Measurements from ENCODE around the gene SGSM2. TPM values are rescaled to one million over a fixed set of nuclear protein-coding genes. Genes with fewer than 3 reads are reported as not detected.

The SGSM2 gene
- polyA plus RNA-seq, 1 experiment = 43.6 TPM

DNA sequence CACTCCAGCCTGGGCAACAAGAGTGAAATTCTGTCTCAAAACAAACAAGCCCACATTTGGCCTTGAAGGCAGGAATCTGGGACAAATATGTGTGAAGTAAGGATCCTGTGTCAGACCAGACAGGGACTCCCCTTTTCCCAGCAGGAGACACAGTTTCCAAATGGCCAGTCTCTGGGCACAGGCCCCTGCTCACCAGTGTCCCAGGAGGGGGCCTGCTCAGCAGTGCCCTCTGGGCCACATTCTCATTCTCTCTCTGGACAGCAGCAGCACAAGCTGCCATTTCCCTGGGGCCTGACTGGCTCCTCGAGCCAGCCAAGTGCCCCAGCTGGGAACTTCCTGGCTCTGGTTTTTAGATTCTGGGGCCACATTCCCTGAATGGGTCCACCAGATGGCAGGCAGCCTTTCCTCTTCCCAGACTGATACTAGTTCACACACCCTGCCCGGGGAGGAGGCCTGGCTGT lies 75.3 kb downstream of the SGSM2 start:
- H3K36me3 ChIP-seq (ENCODE audit: control insufficient read depth, insufficient read depth, low read length) = peaks cover 2% of the 10 kb centered on the region; the same call in 1 of the 2 replicates
- H3K27me3 ChIP-seq (ENCODE audit: control insufficient read depth, insufficient read depth, low read length) = no peaks in the 10 kb centered on the region
- ChIA-PET POLR2A (no interaction called here), CTCF (interaction anchor here (1.3 to 10.3 kb wide), 4 partner anchors 28 to 168 kb away, joined by 3 to 356 read pairs (median 4); partner anchors contain the start of gene SMG6)
- TF ChIP-seq CTCF (IDR thresholded peaks at IDR 0.05; ENCODE audit: insufficient read depth, low read depth, low read length) = peak; percentile 43; the same call in 1 of the 2 replicates
- DNase-seq (ENCODE audit: low read depth) = no peak
- no peak overlapping the region for H3K4me3 ChIP-seq (ENCODE audit: low read depth, low read length)

GRCh38 chr17:2414446-2415064 lies 77.3 kb downstream of the SGSM2 start:
- no peak for TF ChIP-seq CTCF (IDR thresholded peaks at IDR 0.05; ENCODE audit: insufficient read depth, low read depth, low read length)
- Histone ChIP-seq H3K36me3 (ENCODE audit: control insufficient read depth, insufficient read depth, low read length) (peaks cover 6% of the 10 kb centered on the region; the same call in 1 of the 2 replicates), H3K4me3 (ENCODE audit: low read depth, low read length) (no peak overlapping the region), H3K27me3 (ENCODE audit: control insufficient read depth, insufficient read depth, low read length) (no peaks in the 10 kb centered on the region)
- DNase-seq (ENCODE audit: low read depth) = no peak
- ChIA-PET CTCF (interaction anchor here (3.7 to 10.3 kb wide), 2 partner anchors 30 to 170 kb away, joined by 9 to 356 read pairs; no protein-coding TSS in a partner anchor), POLR2A (no interaction called here)

- Histone ChIP-seq H3K4me3 (ENCODE audit: low read depth, low read length) (no peak overlapping the region), H3K36me3 (ENCODE audit: control insufficient read depth, insufficient read depth, low read length) (peaks cover 9% of the 10 kb centered on the region), H3K27me3 (ENCODE audit: control insufficient read depth, insufficient read depth, low read length) (no peaks in the 10 kb centered on the region)
- CTCF ChIA-PET = interaction anchor here (0.9 to 10.3 kb wide), 10 partner anchors 8 to 170 kb away, joined by 3 to 356 read pairs (median 8); partner anchors contain the start of gene TSR1
- no peak for TF ChIP-seq CTCF (IDR thresholded peaks at IDR 0.05; ENCODE audit: insufficient read depth, low read depth, low read length)
- no peak for DNase-seq (ENCODE audit: low read depth)
- POLR2A ChIA-PET = interaction anchor here (0.6 kb wide), 1 partner anchor 95 kb away, joined by 9 read pairs; no protein-coding TSS in a partner anchor
These were observed 77.8 kb downstream of the SGSM2 start for GRCh38 chr17:2415081-2415480.

DNA sequence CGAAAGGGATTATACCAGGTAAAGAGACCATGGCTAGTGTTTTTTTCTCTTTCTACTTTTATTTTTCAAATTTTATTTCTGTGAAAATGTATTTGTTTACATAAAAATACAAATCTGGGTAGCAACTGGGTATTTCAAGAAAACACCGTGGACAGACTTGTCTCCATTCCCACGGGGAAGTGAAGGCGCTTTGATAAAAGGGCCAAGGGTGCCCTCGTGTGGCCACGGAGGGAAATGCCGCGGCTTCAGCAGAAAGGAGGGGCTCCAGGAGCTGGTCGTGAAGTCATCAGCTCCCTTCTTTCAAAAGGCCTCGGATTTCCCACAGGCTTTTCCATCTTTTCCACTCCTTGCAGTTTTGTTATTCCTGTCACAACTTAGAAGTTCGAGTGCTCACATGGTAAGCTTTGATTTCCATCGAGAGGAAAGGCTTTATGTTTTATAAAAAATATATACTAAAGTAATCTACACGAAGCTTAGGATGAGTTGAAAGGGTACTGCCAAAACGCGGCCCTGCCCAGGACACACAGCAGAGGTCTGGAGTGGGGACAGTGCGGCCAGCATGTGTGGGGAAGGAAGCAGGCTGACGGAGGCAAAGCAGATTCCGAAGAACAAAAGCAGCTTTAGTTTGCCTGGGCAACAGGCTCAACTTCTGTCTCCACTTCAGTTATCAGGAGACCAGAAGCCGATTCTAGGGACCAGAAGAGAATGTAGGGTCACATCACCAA lies 78.9 kb downstream of the SGSM2 start:
- peak; percentile 63 for DNase-seq (ENCODE audit: low read depth)
- peaks cover 11% of the 10 kb centered on the region for H3K36me3 ChIP-seq (ENCODE audit: control insufficient read depth, insufficient read depth, low read length)
- no peaks in the 10 kb centered on the region for H3K27me3 ChIP-seq (ENCODE audit: control insufficient read depth, insufficient read depth, low read length)
- H3K4me3 ChIP-seq (ENCODE audit: low read depth, low read length) = no peak overlapping the region
- POLR2A ChIA-PET = no interaction called here
- CTCF ChIA-PET = interaction anchor here (0.6 to 10.3 kb wide), 31 partner anchors 9 to 363 kb away, joined by 3 to 356 read pairs (median 4); partner anchors contain the start of gene TSR1
- peak; percentile 94 for TF ChIP-seq CTCF (IDR thresholded peaks at IDR 0.05; ENCODE audit: insufficient read depth, low read depth, low read length)

DNA sequence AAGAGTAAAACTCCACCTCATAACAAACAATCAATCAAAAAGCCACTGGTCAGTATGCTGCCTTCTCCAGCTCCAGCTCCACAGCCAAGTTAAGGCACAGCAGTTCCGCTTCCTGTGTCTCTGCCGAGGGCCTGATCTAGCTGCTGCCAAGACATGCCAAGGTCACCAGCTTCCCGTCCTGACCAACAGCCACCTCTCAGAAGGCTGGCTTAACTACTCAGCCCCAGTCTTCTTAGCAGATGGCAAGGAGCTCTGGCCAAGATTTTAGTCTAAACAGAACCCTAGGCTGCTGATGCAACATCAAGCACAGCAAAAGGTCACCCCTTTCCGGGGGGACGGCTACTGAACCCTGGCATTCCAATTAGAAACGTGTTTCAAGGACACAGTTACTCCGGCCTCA lies 81.3 kb downstream of the SGSM2 start:
- no peak for DNase-seq (ENCODE audit: low read depth)
- POLR2A ChIA-PET = no interaction called here
- no peak overlapping the region for H3K4me3 ChIP-seq (ENCODE audit: low read depth, low read length)
- no peaks in the 10 kb centered on the region for H3K27me3 ChIP-seq (ENCODE audit: control insufficient read depth, insufficient read depth, low read length)
- TF ChIP-seq CTCF (IDR thresholded peaks at IDR 0.05; ENCODE audit: insufficient read depth, low read depth, low read length) = no peak
- peaks cover 12% of the 10 kb centered on the region for H3K36me3 ChIP-seq (ENCODE audit: control insufficient read depth, insufficient read depth, low read length)
- CTCF ChIA-PET = interaction anchor here (1.2 to 10.3 kb wide), 4 partner anchors 17 to 82 kb away, joined by 3 to 356 read pairs (median 4); no protein-coding TSS in a partner anchor

All from BJ (cell line).